ENCODE results near the gene TRAPPC6A. TPM values are rescaled to one million over a fixed set of nuclear protein-coding genes. Genes with fewer than 3 reads are reported as not detected.
A peak's percentile ranks its signal among the peaks of the same experiment; 100 is the strongest.

TRAPPC6A gene
- total and polyA plus RNA-seq, 2 experiments from 2014 or later = 11.2 to 18.8 TPM

DNA sequence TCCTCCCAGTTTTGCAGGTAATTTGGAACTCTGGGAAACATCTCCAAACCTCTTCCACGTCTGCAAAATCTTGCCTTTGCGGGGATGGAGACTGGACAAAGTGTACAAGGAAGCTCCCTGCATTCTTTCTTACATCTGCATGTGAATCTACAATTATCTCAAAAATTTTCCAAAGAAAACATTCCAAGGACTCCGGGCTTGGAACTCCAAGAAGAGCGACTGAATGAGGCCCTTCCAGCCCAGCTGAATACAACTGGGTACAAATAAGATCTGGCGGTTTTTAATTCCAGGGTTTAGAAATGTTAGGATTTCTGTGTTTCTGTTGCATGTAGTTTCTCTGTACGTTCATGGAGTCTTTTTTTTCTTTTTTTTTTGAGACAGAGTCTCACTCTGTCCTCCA lies 38.6 kb upstream of the TRAPPC6A start:
- Histone ChIP-seq H3F3A (ENCODE audit: insufficient read depth) (no peaks in the 10 kb centered on the region), H3K27me3 (replicated peaks; ENCODE audit: insufficient read depth) (peaks cover 43% of the 10 kb centered on the region), H3K9ac (no peak overlapping the region), H3K27ac (no peak overlapping the region), H3K36me3 (ENCODE audit: low read depth) (no peaks in the 10 kb centered on the region), H3K4me3 (no peak overlapping the region), H4K20me1 (ENCODE audit: insufficient read depth) (no peaks in the 10 kb centered on the region), H3K4me1 (ENCODE audit: insufficient read depth) (no peaks in the 10 kb centered on the region), H3K9me3 (ENCODE audit: low read depth) (no peaks in the 10 kb centered on the region), H3K4me2 (ENCODE audit: unreplicated experiment) (no peak overlapping the region), H3K9me2 (ENCODE audit: insufficient read depth) (no peaks in the 10 kb centered on the region), H3K79me2 (ENCODE audit: insufficient read depth) (no peaks in the 10 kb centered on the region), H2AFZ (no peak overlapping the region)
- no peak for DNase-seq
- TF ChIP-seq EZH2 (IDR thresholded peaks at IDR 0.05; ENCODE audit: insufficient read depth, poor library complexity, severe bottlenecking) (peak; percentile 87), EZH2phosphoT487 (IDR thresholded peaks at IDR 0.05; ENCODE audit: insufficient read depth, low read depth) (no peak)
- in situ Hi-C loops (cut with MboI) = no loop called here
- 55 to 59% methylated on average over 6 of the region's 6 CpGs for WGBS, 2 experiments (ENCODE audit: low coverage in 1 of 2, low lambda C conversion rate in 2 of 2, missing lambda C conversion rate in 2 of 2)

GRCh38 chr19:45215391-45216191 lies 37.6 kb upstream of the TRAPPC6A start:
- no peaks in the 10 kb centered on the region for H3K36me3 ChIP-seq (ENCODE audit: low read depth)
- H2AFZ ChIP-seq = no peak overlapping the region
- no peak overlapping the region for H3K27ac ChIP-seq
- DNase-seq = no peak
- peaks cover 43% of the 10 kb centered on the region for H3K27me3 ChIP-seq (replicated peaks; ENCODE audit: insufficient read depth)
- H4K20me1 ChIP-seq (ENCODE audit: insufficient read depth) = no peaks in the 10 kb centered on the region
- no peaks in the 10 kb centered on the region for H3K4me1 ChIP-seq (ENCODE audit: insufficient read depth)
- no peaks in the 10 kb centered on the region for H3K9me2 ChIP-seq (ENCODE audit: insufficient read depth)
- in situ Hi-C loops (cut with MboI) = no loop called here
- H3K4me2 ChIP-seq (ENCODE audit: unreplicated experiment) = no peak overlapping the region
- TF ChIP-seq EZH2 (IDR thresholded peaks at IDR 0.05; ENCODE audit: insufficient read depth, poor library complexity, severe bottlenecking) (no peak), EZH2phosphoT487 (IDR thresholded peaks at IDR 0.05; ENCODE audit: insufficient read depth, low read depth) (no peak)
- H3F3A ChIP-seq (ENCODE audit: insufficient read depth) = no peaks in the 10 kb centered on the region
- H3K4me3 ChIP-seq = no peak overlapping the region
- 29 to 31% methylated on average over 34 of the region's 35 CpGs for WGBS, 2 experiments (ENCODE audit: low coverage in 1 of 2, low lambda C conversion rate in 2 of 2, missing lambda C conversion rate in 2 of 2)
- no peaks in the 10 kb centered on the region for H3K79me2 ChIP-seq (ENCODE audit: insufficient read depth)
- no peak overlapping the region for H3K9ac ChIP-seq
- H3K9me3 ChIP-seq (ENCODE audit: low read depth) = no peaks in the 10 kb centered on the region

DNA sequence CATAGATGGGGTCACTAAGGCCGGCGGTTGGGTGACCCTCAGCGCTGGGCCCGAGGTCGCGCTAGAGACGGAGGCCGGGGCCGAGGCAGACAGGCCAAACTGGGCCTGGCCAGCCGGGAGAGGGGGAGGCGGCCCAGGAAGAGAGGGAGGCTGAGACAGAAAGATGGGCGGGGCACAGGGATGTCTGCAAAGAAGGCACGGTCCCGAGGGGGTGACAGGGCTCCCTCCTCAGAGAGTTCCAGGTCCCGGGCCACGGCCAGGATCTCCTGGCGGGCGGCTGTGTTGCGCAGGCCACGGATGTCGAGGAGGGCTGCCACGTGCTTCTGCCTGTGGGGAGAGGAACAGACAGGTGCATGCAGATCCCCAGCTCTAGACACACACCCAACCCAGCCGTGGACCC lies 35.0 kb upstream of the TRAPPC6A start:
- Histone ChIP-seq H3K27me3 (replicated peaks; ENCODE audit: insufficient read depth) (peaks cover 30% of the 10 kb centered on the region), H3K4me1 (ENCODE audit: insufficient read depth) (no peaks in the 10 kb centered on the region), H2AFZ (no peak overlapping the region), H3K4me2 (ENCODE audit: unreplicated experiment) (no peak overlapping the region), H3K9me2 (ENCODE audit: insufficient read depth) (no peaks in the 10 kb centered on the region), H3K9me3 (ENCODE audit: low read depth) (no peaks in the 10 kb centered on the region), H3K27ac (no peak overlapping the region), H3K79me2 (ENCODE audit: insufficient read depth) (no peaks in the 10 kb centered on the region), H3K9ac (no peak overlapping the region), H3K4me3 (no peak overlapping the region), H3K36me3 (ENCODE audit: low read depth) (no peaks in the 10 kb centered on the region), H4K20me1 (ENCODE audit: insufficient read depth) (no peaks in the 10 kb centered on the region), H3F3A (ENCODE audit: insufficient read depth) (no peaks in the 10 kb centered on the region)
- no peak for DNase-seq
- TF ChIP-seq EZH2phosphoT487 (IDR thresholded peaks at IDR 0.05; ENCODE audit: insufficient read depth, low read depth) = no peak
- no peak for TF ChIP-seq EZH2 (IDR thresholded peaks at IDR 0.05; ENCODE audit: insufficient read depth, poor library complexity, severe bottlenecking)
- WGBS, 2 experiments (ENCODE audit: low coverage in 1 of 2, low lambda C conversion rate in 2 of 2, missing lambda C conversion rate in 2 of 2) = 83 to 92% methylated on average over 9 to 23 of the region's 23 CpGs
- in situ Hi-C loops (cut with MboI) = no loop called here

GRCh38 chr19:45211751-45212381 lies 33.8 kb upstream of the TRAPPC6A start:
- Histone ChIP-seq H4K20me1 (ENCODE audit: insufficient read depth) (no peaks in the 10 kb centered on the region), H3K9ac (no peak overlapping the region), H3K27me3 (replicated peaks; ENCODE audit: insufficient read depth) (peaks cover 20% of the 10 kb centered on the region), H3K27ac (no peak overlapping the region), H3K4me1 (ENCODE audit: insufficient read depth) (no peaks in the 10 kb centered on the region), H3K9me3 (ENCODE audit: low read depth) (no peaks in the 10 kb centered on the region), H3K4me3 (no peak overlapping the region), H2AFZ (no peak overlapping the region), H3K9me2 (ENCODE audit: insufficient read depth) (no peaks in the 10 kb centered on the region), H3K36me3 (ENCODE audit: low read depth) (no peaks in the 10 kb centered on the region), H3F3A (ENCODE audit: insufficient read depth) (no peaks in the 10 kb centered on the region), H3K4me2 (ENCODE audit: unreplicated experiment) (no peak overlapping the region), H3K79me2 (ENCODE audit: insufficient read depth) (no peaks in the 10 kb centered on the region)
- TF ChIP-seq EZH2phosphoT487 (IDR thresholded peaks at IDR 0.05; ENCODE audit: insufficient read depth, low read depth) = no peak
- TF ChIP-seq EZH2 (IDR thresholded peaks at IDR 0.05; ENCODE audit: insufficient read depth, poor library complexity, severe bottlenecking) = no peak
- WGBS, 2 experiments (ENCODE audit: low coverage in 1 of 2, low lambda C conversion rate in 2 of 2, missing lambda C conversion rate in 2 of 2) = 48 to 57% methylated on average over 11 to 17 of the region's 17 CpGs
- no peak for DNase-seq
- in situ Hi-C loops (cut with MboI) = no loop called here
